Forelimb muscle (tissue), 1 donor: Measurements from ENCODE around the gene PBX1. TPM values are rescaled to one million over a fixed set of nuclear protein-coding genes. Genes with fewer than 3 reads are reported as not detected.

ENCODE experiments used
- DNase-seq: peaks from one replicate; pipeline ENCODE4 v3.0.0-alpha.2; 2013; ENCODE audit warnings: low read depth
- polyA plus RNA-seq: library from polyadenylated mRNA; unstranded; fragments of 120-200 nt; gene quantifications from one replicate; pipeline ENCODE4 v1.2.1, GENCODE V29; 2013; ENCODE audit not compliant: insufficient read length

The PBX1 gene
- polyA plus RNA-seq, 1 donor, result 57.3 TPM

- no peak for DNase-seq
Measured at GRCh38 chr1:164720440-164721227, 161.7 kb downstream of the PBX1 start.

- no peak for DNase-seq
Measured at GRCh38 chr1:164721228-164721496, 162.2 kb downstream of the PBX1 start.

GRCh38 chr1:164723296-164723798 lies 164.4 kb downstream of the PBX1 start:
- DNase-seq, result no peak

GRCh38 chr1:164725401-164725800 lies 166.4 kb downstream of the PBX1 start:
- no peak for DNase-seq

- no peak for DNase-seq
Measured at GRCh38 chr1:164726235-164726634, 167.3 kb downstream of the PBX1 start.

- DNase-seq, result no peak
Measured at GRCh38 chr1:164728719-164729118, 169.7 kb downstream of the PBX1 start.

- DNase-seq, result no peak
Measured at GRCh38 chr1:164731161-164731876, 172.3 kb downstream of the PBX1 start.

- no peak for DNase-seq
Measured at GRCh38 chr1:164733070-164733469, 174.1 kb downstream of the PBX1 start.

GRCh38 chr1:164733734-164734133 lies 174.8 kb downstream of the PBX1 start:
- DNase-seq, result no peak

- DNase-seq, result no peak
Measured at GRCh38 chr1:164735315-164736052, 176.5 kb downstream of the PBX1 start.

GRCh38 chr1:164736137-164736536 lies 177.2 kb downstream of the PBX1 start:
- DNase-seq, result no peak

- no peak for DNase-seq
Measured at GRCh38 chr1:164739189-164739588, 180.2 kb downstream of the PBX1 start.

GRCh38 chr1:164740000-164740526 lies 181.1 kb downstream of the PBX1 start:
- no peak for DNase-seq

GRCh38 chr1:164742745-164743144 lies 183.8 kb downstream of the PBX1 start:
- no peak for DNase-seq

GRCh38 chr1:164743976-164744375 lies 185.0 kb downstream of the PBX1 start:
- DNase-seq, result no peak

GRCh38 chr1:164745736-164746135 lies 186.8 kb downstream of the PBX1 start:
- DNase-seq, result no peak

GRCh38 chr1:164746632-164747031 lies 187.6 kb downstream of the PBX1 start:
- no peak for DNase-seq

GRCh38 chr1:164748253-164748899 lies 189.4 kb downstream of the PBX1 start:
- peak; percentile 34 for DNase-seq

GRCh38 chr1:164753521-164754077 lies 194.6 kb downstream of the PBX1 start:
- no peak for DNase-seq

GRCh38 chr1:164754088-164754600 lies 195.2 kb downstream of the PBX1 start:
- no peak for DNase-seq

- DNase-seq, result no peak
Measured at GRCh38 chr1:164755690-164756089, 196.7 kb downstream of the PBX1 start.
